SJSA1 (cell line): ENCODE measurements around the gene RAD51B. TPM values are rescaled to one million over a fixed set of nuclear protein-coding genes. Genes with fewer than 3 reads are reported as not detected.

Experiments
- DNase-seq, 2 experiments: peaks; one replicate each; pipeline ENCODE4 v3.0.0-alpha.2; 2015 to 2020; ENCODE audit warnings: low spot score in 2 of 2, low read depth in 1 of 2
- H3K27ac ChIP-seq: fragments of 250-450 bp; sonication (Bioruptor Pico); 2 replicates; pipeline ENCODE4 v1.5.1; 2020; ENCODE audit warnings: mild to moderate bottlenecking, moderate library complexity
- H3K27me3 ChIP-seq: fragments of 250-450 bp; sonication (Bioruptor Pico); replicated peaks from 2 replicates; pipeline ENCODE4 v1.5.1; 2020; ENCODE audit warnings: mild to moderate bottlenecking, moderate library complexity
- H3K36me3 ChIP-seq: fragments of 250-450 bp; sonication (Bioruptor Pico); 2 replicates; pipeline ENCODE4 v1.5.1; 2020; ENCODE audit warnings: mild to moderate bottlenecking
- H3K4me1 ChIP-seq: fragments of 250-450 bp; sonication (Bioruptor Pico); replicated peaks from 2 replicates; pipeline ENCODE4 v1.6.1; 2021; ENCODE audit warnings: mild to moderate bottlenecking
- H3K4me3 ChIP-seq: fragments of 250-450 bp; sonication (Bioruptor Pico); 2 replicates; pipeline ENCODE4 v1.5.1; 2020; ENCODE audit warnings: mild to moderate bottlenecking
- H3K9me3 ChIP-seq: fragments of 250-450 bp; sonication (Bioruptor Pico); replicated peaks from 2 replicates; pipeline ENCODE4 v1.5.1; 2020; ENCODE audit warnings: mild to moderate bottlenecking
- total RNA-seq: library from RNA; depleted of rRNA; stranded (reverse); fragments of >200 nt; shearing (Covaris generic); gene quantifications from 2 replicates; pipeline ENCODE4 v1.2.3, GENCODE V29; 2014

The RAD51B gene
- total RNA-seq, 1 experiment from 2014 or later = 4.7 TPM

GRCh38 chr14:68154275-68154674 is 334.7 kb downstream of the RAD51B start:
- Histone ChIP-seq H3K27ac (no peak overlapping the region), H3K4me3 (no peak overlapping the region)
- no peak for DNase-seq

DNA sequence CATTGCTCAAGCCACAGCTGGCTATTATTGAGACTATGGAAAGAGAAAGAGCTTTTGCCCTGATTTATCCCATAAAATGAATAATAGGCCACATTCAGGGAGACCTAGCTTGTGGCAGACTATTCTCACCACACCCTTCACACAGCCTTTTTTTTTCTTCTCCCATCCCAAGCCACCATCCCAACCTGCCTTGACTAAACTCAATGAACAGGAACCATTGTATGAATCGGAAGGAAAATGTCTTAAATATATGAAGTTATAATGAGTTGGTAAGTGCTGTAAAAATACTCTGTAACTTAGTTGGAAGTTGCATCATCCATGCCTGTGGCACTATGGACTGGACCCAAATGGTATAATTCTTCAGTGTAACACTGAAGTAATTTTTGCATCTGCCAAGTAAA is 338.4 kb downstream of the RAD51B start:
- Histone ChIP-seq H3K4me1 (0 out of 2 replicates have a peak, but pooled peaks cover 4% of the 10 kb centered on the region), H3K27ac (no peak overlapping the region), H3K9me3 (no peaks in the 10 kb centered on the region), H3K27me3 (no peaks in the 10 kb centered on the region), H3K4me3 (no peak overlapping the region), H3K36me3 (no peaks in the 10 kb centered on the region)
- DNase-seq = no peak

More at GRCh38 chr14:68154275-68154674, 334.7 kb downstream of the RAD51B start:
- no peaks in the 10 kb centered on the region for H3K27me3 ChIP-seq
- 0 out of 2 replicates have a peak, but pooled peaks cover 4% of the 10 kb centered on the region for H3K4me1 ChIP-seq
- H3K9me3 ChIP-seq = no peaks in the 10 kb centered on the region
- no peaks in the 10 kb centered on the region for H3K36me3 ChIP-seq

- Histone ChIP-seq H3K4me1 (0 out of 2 replicates have a peak, but pooled peaks cover 4% of the 10 kb centered on the region), H3K27me3 (no peaks in the 10 kb centered on the region), H3K36me3 (no peaks in the 10 kb centered on the region), H3K4me3 (no peak overlapping the region), H3K27ac (no peak overlapping the region), H3K9me3 (no peaks in the 10 kb centered on the region)
- no peak for DNase-seq
Measured at GRCh38 chr14:68158640-68159039, 339.1 kb downstream of the RAD51B start.

DNA sequence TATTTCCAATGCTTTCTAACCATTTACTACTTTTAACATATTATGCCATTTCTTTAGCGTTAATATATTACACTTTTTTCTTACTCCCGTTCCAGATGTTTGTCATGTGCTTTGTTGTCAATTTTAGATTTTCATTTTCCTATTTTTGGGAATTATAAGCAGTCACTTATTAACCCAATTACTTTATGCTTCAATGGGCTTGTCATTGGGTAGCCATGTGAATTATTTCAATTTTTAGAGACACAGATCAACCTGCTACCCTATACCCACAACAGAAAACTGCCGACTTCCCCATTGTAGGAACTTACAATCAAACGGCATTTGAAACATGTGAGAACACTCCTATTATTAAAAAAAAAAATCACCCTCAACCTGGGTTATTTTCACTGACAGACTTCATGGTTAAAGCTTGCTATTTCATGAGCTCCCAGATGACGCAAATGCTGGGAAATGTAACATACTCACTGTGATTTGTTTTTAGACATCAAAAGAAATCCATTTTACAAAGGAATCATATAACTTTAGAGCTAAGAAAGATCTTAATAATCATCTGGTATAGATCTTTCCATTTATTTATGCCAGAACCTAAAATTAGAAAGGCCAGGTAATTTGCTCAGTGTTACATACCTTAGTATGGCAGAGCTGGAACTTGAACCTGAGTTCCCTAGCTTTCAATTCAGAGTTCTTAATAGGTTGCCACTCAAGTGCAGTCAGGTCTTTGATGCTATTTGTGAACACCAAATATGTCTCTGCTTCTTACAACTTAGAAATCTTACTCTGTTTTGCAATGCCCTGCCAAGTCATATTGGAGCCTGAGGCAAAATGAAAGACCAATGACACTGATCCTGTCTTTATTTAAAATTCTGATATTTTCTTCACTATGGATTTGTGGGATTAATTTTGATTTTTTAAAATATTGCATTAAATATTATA is 340.4 kb downstream of the RAD51B start:
- H3K9me3 ChIP-seq = no peaks in the 10 kb centered on the region
- H3K36me3 ChIP-seq = no peaks in the 10 kb centered on the region
- H3K4me1 ChIP-seq = 0 out of 2 replicates have a peak, but pooled peaks cover 4% of the 10 kb centered on the region
- H3K27ac ChIP-seq = no peak overlapping the region
- DNase-seq = no peak
- H3K4me3 ChIP-seq = no peak overlapping the region
- H3K27me3 ChIP-seq = no peaks in the 10 kb centered on the region

- Histone ChIP-seq H3K9me3 (no peaks in the 10 kb centered on the region), H3K4me3 (no peak overlapping the region), H3K36me3 (no peaks in the 10 kb centered on the region), H3K27ac (no peak overlapping the region), H3K4me1 (0 out of 2 replicates have a peak, but pooled peaks cover 3% of the 10 kb centered on the region), H3K27me3 (no peaks in the 10 kb centered on the region)
- DNase-seq = no peak
Measured at GRCh38 chr14:68160779-68161546, 341.4 kb downstream of the RAD51B start.

DNA sequence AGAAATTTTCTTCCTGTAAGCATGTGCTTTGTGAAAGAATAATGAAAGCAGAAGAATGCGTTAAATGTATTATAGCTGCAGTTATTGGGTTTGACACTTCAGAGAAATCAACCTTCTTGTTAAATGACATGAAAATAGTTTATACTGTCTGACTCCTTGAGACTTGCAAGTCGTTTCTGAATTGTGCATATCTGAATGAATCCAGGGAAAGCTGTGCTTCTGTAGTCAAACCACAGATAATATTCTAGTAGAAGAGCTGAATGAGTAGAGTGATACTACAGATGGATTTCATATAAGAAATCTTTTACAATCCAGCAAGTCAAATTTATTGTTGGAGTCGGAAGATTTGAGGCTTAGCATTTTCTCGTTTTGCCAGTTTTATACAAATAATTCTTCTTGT is 343.3 kb downstream of the RAD51B start:
- H3K27me3 ChIP-seq = no peaks in the 10 kb centered on the region
- H3K9me3 ChIP-seq = no peaks in the 10 kb centered on the region
- H3K27ac ChIP-seq = no peak overlapping the region
- no peak overlapping the region for H3K4me3 ChIP-seq
- H3K4me1 ChIP-seq = no peaks in the 10 kb centered on the region
- no peak for DNase-seq
- no peaks in the 10 kb centered on the region for H3K36me3 ChIP-seq

DNA sequence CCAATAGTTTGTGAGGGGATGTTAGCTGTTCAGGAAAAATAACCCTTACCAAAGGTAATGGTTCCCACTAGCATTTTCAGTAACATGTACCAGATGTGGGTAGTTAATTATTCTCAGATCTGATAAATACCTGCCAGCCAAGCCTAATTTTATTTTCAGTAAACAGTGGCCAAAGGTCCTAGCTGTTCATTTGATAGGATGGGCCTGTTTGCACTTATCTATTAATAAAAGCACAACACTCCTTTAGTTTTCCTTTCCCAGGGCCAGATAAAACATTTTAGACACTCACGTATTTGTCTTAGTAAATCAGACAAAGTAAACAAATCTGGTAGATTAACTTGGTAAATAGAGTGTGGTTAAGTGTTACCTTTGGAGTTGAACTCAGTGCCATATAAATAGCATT is 345.1 kb downstream of the RAD51B start:
- H3K27me3 ChIP-seq = no peaks in the 10 kb centered on the region
- H3K4me1 ChIP-seq = 0 out of 2 replicates have a peak, but pooled peaks cover 1% of the 10 kb centered on the region
- no peak for DNase-seq
- H3K36me3 ChIP-seq = no peaks in the 10 kb centered on the region
- no peaks in the 10 kb centered on the region for H3K9me3 ChIP-seq
- no peak overlapping the region for H3K27ac ChIP-seq
- no peak overlapping the region for H3K4me3 ChIP-seq

- DNase-seq = no peak
- Histone ChIP-seq H3K27me3 (no peaks in the 10 kb centered on the region), H3K27ac (no peak overlapping the region), H3K9me3 (no peaks in the 10 kb centered on the region), H3K36me3 (no peaks in the 10 kb centered on the region), H3K4me3 (no peak overlapping the region), H3K4me1 (0 out of 2 replicates have a peak, but pooled peaks cover 6% of the 10 kb centered on the region)
Measured at GRCh38 chr14:68165274-68165843, 345.8 kb downstream of the RAD51B start.

GRCh38 chr14:68166731-68167382 is 347.3 kb downstream of the RAD51B start:
- H3K27me3 ChIP-seq = no peaks in the 10 kb centered on the region
- DNase-seq = no peak
- 0 out of 2 replicates have a peak, but pooled peaks cover 6% of the 10 kb centered on the region for H3K4me1 ChIP-seq
- H3K9me3 ChIP-seq = no peaks in the 10 kb centered on the region
- H3K36me3 ChIP-seq = no peaks in the 10 kb centered on the region
- H3K4me3 ChIP-seq = no peak overlapping the region
- no peak overlapping the region for H3K27ac ChIP-seq

GRCh38 chr14:68167383-68168087 is 348.0 kb downstream of the RAD51B start:
- Histone ChIP-seq H3K4me1 (0 out of 2 replicates have a peak, but pooled peaks cover 6% of the 10 kb centered on the region), H3K9me3 (no peaks in the 10 kb centered on the region), H3K27me3 (no peaks in the 10 kb centered on the region), H3K27ac (no peak overlapping the region), H3K36me3 (no peaks in the 10 kb centered on the region), H3K4me3 (no peak overlapping the region)
- DNase-seq = no peak

- H3K9me3 ChIP-seq = no peaks in the 10 kb centered on the region
- no peak for DNase-seq
- no peak overlapping the region for H3K27ac ChIP-seq
- no peaks in the 10 kb centered on the region for H3K27me3 ChIP-seq
- H3K4me3 ChIP-seq = no peak overlapping the region
- peaks cover 11% of the 10 kb centered on the region for H3K4me1 ChIP-seq
- H3K36me3 ChIP-seq = no peaks in the 10 kb centered on the region
Measured at GRCh38 chr14:68168460-68169109, 349.0 kb downstream of the RAD51B start.

DNA sequence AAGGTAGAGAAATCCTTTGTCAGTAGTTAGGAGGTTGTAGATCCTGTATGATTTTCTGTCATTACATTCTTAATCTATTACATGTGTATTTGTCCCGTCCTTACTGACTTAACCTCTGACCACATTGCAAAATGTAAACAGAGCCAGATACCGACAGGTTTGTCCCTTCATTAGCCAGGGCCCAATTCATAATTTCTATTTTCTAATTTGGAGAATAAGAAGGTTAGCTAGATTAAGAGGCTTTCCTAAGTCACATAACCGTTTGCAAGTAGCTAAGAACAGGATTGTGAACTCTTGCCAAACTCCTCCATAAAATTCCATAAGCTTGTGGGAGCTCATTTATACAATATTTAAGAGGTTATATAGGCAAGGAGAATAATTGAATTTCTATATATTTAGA is 352.6 kb downstream of the RAD51B start:
- no peak overlapping the region for H3K4me3 ChIP-seq
- H3K27me3 ChIP-seq = no peaks in the 10 kb centered on the region
- H3K4me1 ChIP-seq = peaks cover 20% of the 10 kb centered on the region
- DNase-seq = no peak
- no peaks in the 10 kb centered on the region for H3K9me3 ChIP-seq
- no peak overlapping the region for H3K27ac ChIP-seq
- no peaks in the 10 kb centered on the region for H3K36me3 ChIP-seq
